Thyroid gland (tissue), 4 donors: Measurements from ENCODE around the gene TM4SF5. TPM values are rescaled to one million over a fixed set of nuclear protein-coding genes. Genes with fewer than 3 reads are reported as not detected.

Experiments used
- DNase-seq, 2 donors: peaks; one replicate each; pipeline ENCODE4 v3.0.0-alpha.2; 2019
- H3K27ac ChIP-seq, 3 donors: fragments of 200-600 bp; sonication (generic); 1 replicate in 2 of 3; 2 replicates in 1 of 3; pipeline ENCODE4 v1.5.1; 2016 to 2019; ENCODE audit warnings: mild to moderate bottlenecking in 1 of 3, moderate library complexity in 1 of 3
- H3K27me3 ChIP-seq: fragments of 200-600 bp; sonication (generic); one replicate; pipeline ENCODE4 v1.5.1; 2019
- H3K36me3 ChIP-seq, 2 donors: fragments of 200-600 bp; sonication (generic); one replicate each; pipeline ENCODE4 v1.5.1; 2016 to 2019
- H3K4me1 ChIP-seq, 2 donors: fragments of 200-600 bp; sonication (generic); one replicate each; pipeline ENCODE4 v1.5.1; 2017 to 2019
- H3K4me3 ChIP-seq, 3 donors: fragments of 200-600 bp; sonication (generic); replicated peaks in 1 of 3; 1 replicate in 2 of 3; 2 replicates in 1 of 3; pipeline ENCODE4 v1.5.1; 2016; ENCODE audit warnings: mild to moderate bottlenecking in 1 of 3
- H3K9me3 ChIP-seq: fragments of 200-600 bp; sonication (generic); one replicate; pipeline ENCODE4 v1.5.1; 2017
- POLR2A ChIP-seq, 2 donors: fragments of 450-650 bp; IDR thresholded peaks; one replicate each; pipeline ENCODE4 v1.6.1; 2017; ENCODE audit warnings: antibody characterized with exemption in 2 of 2, mild to moderate bottlenecking in 2 of 2, moderate library complexity in 1 of 2
- WGBS, 2 donors: methylation state at CpG; one replicate each; pipeline ENCODE4 v1.1.5; 2017; 5-methylcytosine and 5-hydroxymethylcytosine counted together
- intact Hi-C: fragments of 100-400 bp; cut with DNase I; formaldehyde crosslinking; loops from one replicate; pipeline ENCODE4 v1.15.1; 2023
- total RNA-seq, 4 donors: library from RNA; depleted of rRNA; stranded (reverse); fragments of >200 nt; gene quantifications; one replicate each; pipeline ENCODE4 v1.2.3, GENCODE V29; 2016
- TF ChIP-seq, protein P1 (sequence below), 6 experiments: fragments of 200-600 bp in 3 of 6; fragments of 450-650 bp in 3 of 6; sonication (generic) in 3 of 6; IDR thresholded peaks; one replicate each; pipeline ENCODE4 v1.5.1; 2016 to 2019; ENCODE audit warnings: antibody characterized with exemption in 6 of 6, mild to moderate bottlenecking in 2 of 6, inconsistent platforms in 1 of 6, moderate library complexity in 1 of 6

TM4SF5 gene
- total RNA-seq, 4 donors from 2014 or later, result not detected

DNA sequence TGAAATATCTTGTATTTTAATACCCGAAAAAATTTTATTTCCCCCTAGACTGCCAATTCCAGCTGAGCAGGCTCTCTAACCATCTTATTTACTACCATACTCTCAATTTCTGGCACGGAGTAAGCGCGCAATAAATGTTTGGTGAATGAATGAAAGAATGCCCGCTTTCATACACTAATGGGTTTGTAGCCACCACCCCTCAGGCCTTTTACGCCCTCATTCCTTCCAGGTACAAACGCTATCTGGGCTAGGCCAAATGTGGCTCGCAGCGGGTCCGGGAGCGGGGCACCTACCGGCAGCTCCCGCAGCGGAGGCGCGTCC is 34.7 kb downstream of the TM4SF5 start:
- TF ChIP-seq, protein P1, sequence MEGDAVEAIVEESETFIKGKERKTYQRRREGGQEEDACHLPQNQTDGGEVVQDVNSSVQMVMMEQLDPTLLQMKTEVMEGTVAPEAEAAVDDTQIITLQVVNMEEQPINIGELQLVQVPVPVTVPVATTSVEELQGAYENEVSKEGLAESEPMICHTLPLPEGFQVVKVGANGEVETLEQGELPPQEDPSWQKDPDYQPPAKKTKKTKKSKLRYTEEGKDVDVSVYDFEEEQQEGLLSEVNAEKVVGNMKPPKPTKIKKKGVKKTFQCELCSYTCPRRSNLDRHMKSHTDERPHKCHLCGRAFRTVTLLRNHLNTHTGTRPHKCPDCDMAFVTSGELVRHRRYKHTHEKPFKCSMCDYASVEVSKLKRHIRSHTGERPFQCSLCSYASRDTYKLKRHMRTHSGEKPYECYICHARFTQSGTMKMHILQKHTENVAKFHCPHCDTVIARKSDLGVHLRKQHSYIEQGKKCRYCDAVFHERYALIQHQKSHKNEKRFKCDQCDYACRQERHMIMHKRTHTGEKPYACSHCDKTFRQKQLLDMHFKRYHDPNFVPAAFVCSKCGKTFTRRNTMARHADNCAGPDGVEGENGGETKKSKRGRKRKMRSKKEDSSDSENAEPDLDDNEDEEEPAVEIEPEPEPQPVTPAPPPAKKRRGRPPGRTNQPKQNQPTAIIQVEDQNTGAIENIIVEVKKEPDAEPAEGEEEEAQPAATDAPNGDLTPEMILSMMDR (IDR thresholded peaks at IDR 0.05), result no peak
- no peak for TF ChIP-seq POLR2A (IDR thresholded peaks at IDR 0.05)
- peaks cover 16 to 17% of the 10 kb centered on the region in 2 donors for H3K4me1 ChIP-seq
- 6 to 8% methylated on average over 7 to 16 of the region's 16 CpGs for WGBS, 2 donors
- H3K4me3 ChIP-seq, result peak overlapping the region in 1 of 3 donors; percentile 74
- no peaks in the 10 kb centered on the region for H3K9me3 ChIP-seq
- no peaks in the 10 kb centered on the region for H3K27me3 ChIP-seq
- H3K36me3 ChIP-seq, result no peaks in the 10 kb centered on the region
- H3K27ac ChIP-seq, result no peak overlapping the region
- intact Hi-C loops, result no loop called here
- no peak for DNase-seq

DNA sequence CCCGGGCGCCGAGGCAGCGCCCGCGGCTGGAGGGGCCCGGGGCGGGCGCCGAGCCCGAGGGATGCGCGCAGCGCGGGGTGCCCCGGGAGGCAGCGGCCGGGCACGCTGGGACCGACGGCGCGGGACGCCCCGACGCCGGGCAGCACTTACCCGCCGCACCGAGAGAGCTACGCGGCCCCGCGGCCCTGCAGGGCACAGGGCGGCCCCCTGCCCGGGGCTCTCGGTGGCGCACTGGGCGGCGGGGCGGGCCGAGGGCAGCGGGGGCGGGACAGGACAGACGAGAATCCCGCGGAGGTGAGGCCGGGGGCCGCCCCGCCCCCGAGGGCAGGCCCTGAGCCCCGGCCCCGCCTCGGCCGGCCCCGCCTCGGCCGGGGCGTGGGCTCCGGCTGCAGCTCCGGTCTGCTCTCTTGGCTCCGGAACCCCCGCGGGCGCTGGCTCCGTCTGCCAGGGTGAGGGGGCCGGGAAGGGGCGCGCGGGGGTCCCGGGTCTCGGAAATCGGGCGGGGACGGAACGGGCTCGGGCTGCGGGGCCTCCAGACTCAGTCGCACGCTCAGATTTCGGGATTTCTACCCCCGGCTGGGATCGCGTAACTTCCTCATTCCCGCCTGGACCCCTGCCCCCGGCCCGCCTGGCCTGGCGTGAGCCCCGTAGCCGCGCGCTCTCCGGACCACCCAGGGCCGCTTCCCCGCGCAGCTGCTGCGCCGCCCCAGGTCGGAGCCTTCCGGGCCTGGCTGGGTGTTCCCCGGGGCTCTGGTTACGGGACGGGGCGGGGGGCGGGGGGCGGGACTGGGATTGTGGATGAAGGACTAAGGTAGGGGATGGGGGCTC is 35.3 kb downstream of the TM4SF5 start, which contains the start of gene PLD2:
TSS of gene PLD2 (plus strand) at position 376 of the 828 bp plus-strand sequence. CDS start 621 bp downstream, outside the sequence.
- DNase-seq, result peak; percentile 85 to 90

DNA sequence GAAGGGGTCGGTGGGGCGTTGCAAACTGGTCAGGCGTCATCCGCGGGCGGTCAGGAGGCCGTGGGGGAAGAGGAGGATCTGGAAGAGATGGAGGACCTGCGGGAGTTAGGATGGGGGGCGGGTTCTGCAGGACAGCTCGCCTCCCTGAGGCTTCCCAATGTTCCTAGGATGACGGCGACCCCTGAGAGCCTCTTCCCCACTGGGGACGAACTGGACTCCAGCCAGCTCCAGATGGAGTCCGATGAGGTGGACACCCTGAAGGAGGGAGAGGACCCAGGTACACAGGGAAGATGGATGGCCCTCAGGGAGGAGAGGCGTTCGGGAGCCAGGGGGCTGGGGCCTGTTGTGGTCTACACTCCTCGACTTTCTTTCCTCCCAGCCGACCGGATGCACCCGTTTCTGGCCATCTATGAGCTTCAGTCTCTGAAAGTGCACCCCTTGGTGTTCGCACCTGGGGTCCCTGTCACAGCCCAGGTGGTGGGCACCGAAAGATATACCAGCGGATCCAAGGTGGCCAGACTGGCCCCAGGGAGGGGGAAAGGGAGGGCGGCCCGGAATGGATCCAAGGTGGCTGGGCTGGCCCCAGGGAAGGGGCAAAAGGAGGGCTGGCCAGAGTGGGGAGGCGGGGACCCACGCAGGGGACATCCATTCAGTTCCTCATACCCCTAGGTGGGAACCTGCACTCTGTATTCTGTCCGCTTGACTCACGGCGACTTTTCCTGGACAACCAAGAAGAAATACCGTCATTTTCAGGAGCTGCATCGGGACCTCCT is 36.1 kb downstream of the TM4SF5 start:
- intact Hi-C loops, result no loop called here
- peak overlapping the region in 2 of 3 donors; percentile 68 to 74 for H3K4me3 ChIP-seq
- H3K27me3 ChIP-seq, result no peaks in the 10 kb centered on the region
- TF ChIP-seq, protein P1 (IDR thresholded peaks at IDR 0.05), result no peak
- no peak for TF ChIP-seq POLR2A (IDR thresholded peaks at IDR 0.05)
- peak overlapping the region in 2 of 3 donors; percentile 35 to 63 for H3K27ac ChIP-seq
- peak in 1 of 2 donors; percentile 7 for DNase-seq
- H3K4me1 ChIP-seq, result peaks cover 16 to 17% of the 10 kb centered on the region in 2 donors
- H3K9me3 ChIP-seq, result no peaks in the 10 kb centered on the region
- 38 to 42% methylated on average over 28 to 29 of the region's 32 CpGs for WGBS, 2 donors
- no peaks in the 10 kb centered on the region for H3K36me3 ChIP-seq

More for the DNA sequence above, 35.3 kb downstream of the TM4SF5 start, which contains the start of gene PLD2:
- 1 to 6% methylated on average over 6 to 39 of the region's 106 CpGs for WGBS, 2 donors
- peaks cover 16 to 17% of the 10 kb centered on the region in 2 donors for H3K4me1 ChIP-seq
- peak within 1 kb of the TSS in 2 of 3 donors; percentile 35 to 63 for H3K27ac ChIP-seq
- H3K4me3 ChIP-seq, result peak within 1 kb of the TSS; percentile 24 to 74 (median 68)
- no peaks in the 10 kb centered on the region for H3K9me3 ChIP-seq
- intact Hi-C loops, result no loop called here
- TF ChIP-seq, protein P1 (IDR thresholded peaks at IDR 0.05), result peak in 2 of 6 experiments; percentile 7 to 15
- TF ChIP-seq POLR2A (IDR thresholded peaks at IDR 0.05), result peak in 1 of 2 donors; percentile 61
- no peaks in the 10 kb centered on the region for H3K36me3 ChIP-seq
- H3K27me3 ChIP-seq, result no peaks in the 10 kb centered on the region

DNA sequence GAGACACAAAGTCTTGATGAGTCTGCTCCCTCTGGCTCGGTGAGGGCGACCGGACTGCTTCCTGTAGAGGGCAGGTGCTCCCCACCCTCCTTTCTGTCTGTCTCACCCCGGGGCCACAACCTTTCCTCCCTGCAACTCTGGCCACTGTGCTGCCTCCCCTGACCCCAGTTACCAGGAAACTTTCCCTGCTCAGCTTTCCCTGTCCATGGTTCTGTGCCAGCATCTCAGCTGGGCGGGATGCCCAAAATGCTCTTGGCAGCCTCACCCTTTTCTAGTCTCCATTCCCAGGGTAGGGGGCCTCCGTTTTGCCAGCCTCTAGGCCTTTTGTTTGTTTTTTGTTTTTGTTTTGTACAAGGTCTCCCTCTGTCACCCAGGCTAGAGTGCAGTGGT is 36.7 kb downstream of the TM4SF5 start:
- no peaks in the 10 kb centered on the region for H3K36me3 ChIP-seq
- TF ChIP-seq, protein P1 (IDR thresholded peaks at IDR 0.05), result no peak
- TF ChIP-seq POLR2A (IDR thresholded peaks at IDR 0.05), result no peak
- peaks cover 16 to 17% of the 10 kb centered on the region in 2 donors for H3K4me1 ChIP-seq
- intact Hi-C loops, result no loop called here
- H3K4me3 ChIP-seq, result no peak overlapping the region
- no peak overlapping the region for H3K27ac ChIP-seq
- 43 to 50% methylated on average over 6 of the region's 6 CpGs for WGBS, 2 donors
- no peaks in the 10 kb centered on the region for H3K27me3 ChIP-seq
- DNase-seq, result peak; percentile 61 to 67
- H3K9me3 ChIP-seq, result no peaks in the 10 kb centered on the region
